Measurements from ENCODE around the gene SKAP1.

- TF ChIP-seq CTCF (conservative IDR thresholded peaks at IDR 0.05; ENCODE audit: low read length): peak; percentile 95
- TF ChIP-seq EZH2phosphoT487 (IDR thresholded peaks at IDR 0.05; ENCODE audit: borderline replicate concordance): no peak
Measured at GRCh38 chr17:48259694-48260291, 170.2 kb downstream of the SKAP1 start.
